Measurements from ENCODE around the gene UVRAG.

UVRAG gene

DNA sequence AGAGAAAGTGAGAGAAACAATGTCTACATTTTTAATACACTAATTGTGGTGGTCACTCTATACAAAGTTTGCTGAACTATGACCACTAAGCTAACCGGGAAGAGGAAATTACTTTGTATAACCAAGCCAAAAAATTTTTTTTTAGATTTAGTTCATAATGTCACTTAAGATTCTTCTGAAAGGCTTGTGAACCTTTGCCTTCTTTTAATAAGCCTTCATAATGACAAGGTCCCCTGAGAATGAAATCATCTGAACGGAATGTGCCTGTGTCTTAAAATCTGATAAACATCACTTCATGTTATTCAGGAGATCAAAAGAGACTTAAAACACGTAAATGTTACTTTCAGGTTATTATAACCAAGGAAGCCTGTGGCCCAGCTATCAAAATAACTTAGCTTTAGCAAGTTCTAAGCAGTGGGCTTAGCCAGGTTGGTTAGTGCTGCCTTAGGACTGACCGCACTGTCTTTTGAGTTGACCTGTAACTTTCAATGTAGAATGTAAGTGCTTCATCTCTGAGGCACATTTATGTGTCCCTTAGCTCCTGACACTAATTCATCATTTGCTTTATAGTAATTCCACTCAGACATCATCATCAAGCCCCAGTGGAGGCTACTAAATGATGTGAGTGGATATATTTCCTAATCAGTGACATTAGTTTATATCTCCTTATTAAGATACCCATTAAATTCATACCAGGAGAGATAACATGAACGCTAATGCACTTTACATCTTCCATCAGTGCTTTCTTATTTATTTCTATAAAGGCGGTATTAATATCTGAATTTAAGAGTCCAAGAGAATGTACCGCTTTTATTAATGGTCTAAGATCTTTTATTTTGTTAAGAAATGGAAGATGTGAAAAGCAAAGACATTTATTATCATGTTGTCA is 268.8 kb downstream of the UVRAG start:
- no peak for DNase-seq

DNA sequence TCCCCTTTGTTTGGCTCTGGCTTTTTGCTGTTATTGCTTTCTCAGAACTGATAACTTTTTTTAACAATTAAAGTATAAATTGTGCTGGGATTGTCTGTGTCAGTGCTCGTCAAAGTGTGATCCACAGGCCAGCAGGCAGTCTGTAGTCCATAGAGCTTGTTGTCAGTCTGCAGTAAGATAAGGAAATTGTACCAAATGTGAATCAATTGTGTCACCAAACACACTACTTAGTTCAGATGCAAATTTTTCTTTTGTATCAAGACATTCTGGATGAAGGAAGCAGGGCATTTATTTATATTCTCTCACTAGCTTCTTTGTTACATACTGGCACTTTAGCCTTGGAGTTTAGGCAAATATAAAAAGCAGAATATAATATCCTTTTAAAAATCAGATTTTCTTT is 270.3 kb downstream of the UVRAG start:
- no peak for DNase-seq

DNA sequence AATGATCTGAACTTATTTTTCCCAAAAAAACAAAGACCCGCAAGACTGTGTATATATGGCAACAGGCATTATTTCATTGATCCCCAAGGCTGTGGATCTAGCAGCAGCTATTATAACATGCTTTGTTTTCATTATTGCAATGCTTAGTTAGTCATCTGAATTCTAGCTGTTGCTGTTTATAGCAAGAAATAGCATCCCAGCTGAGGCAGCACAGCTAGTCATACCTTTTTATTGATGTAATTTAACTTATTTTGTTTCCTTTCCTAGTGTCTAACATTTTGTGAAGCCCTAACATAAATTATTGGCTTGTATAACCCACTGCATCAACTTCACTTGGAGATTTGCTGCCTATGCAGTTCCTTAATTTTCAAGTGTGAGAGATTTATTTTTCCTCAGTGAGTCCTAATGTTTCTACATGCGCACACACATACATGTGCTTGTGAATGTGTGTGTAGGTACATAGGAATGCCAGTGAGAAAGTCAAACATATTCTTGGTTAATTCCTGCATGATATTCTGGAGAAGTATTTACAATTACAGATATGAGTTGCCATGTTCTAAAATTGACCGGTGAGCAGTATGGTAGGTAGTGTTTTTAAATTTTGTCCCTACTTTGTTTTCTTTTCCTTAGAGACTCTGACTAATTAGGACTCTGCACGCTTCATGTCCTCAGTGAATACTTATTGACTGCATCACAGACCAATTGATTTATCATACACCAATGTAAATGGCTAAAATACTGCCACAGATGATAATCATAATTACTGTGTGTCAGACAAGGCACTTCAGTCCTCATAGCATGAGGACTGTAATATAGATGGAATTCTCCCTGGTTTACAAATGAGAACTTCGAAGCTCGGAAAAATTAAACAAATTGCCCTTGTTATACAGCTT is 272.0 kb downstream of the UVRAG start:
- DNase-seq = no peak

DNA sequence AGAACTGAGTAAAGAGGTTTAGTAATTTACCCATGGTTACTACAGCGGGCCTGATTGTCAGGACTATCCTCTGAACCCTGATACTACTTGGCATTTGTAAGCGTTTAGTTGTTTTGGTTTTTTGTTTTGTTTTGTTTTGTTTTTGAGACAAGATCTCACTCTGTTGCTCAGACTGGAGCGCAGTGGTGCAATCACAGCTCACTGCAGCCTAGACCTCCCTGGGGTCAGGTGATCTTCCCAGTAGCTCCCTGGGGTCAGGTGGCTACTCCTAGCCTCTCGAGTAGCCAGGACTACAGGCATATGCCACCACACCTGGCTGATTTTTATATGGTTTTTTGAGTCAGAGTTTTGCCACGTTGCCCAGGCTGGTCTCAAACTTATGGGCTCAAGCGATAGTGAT is 272.7 kb downstream of the UVRAG start:
- no peak for DNase-seq

DNA sequence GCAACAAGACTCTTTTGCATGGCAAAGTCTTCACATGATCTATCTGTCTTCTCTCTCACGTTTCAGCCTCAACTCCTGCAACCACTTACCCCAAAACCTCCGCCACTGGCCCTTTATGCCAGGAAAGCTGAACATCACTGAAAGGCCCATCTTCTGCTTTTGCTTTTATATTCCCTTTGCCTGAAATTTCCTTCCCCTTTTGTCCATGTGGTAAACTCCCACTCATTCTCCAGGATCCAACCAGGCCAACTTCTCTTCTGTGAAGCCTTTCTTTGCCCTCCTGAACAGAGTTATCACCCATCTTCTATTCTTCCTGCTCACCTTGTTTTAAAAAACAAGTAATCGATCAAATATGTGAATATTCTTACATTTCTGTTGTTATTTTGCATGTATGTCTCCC is 273.5 kb downstream of the UVRAG start:
- DNase-seq = no peak

DNA sequence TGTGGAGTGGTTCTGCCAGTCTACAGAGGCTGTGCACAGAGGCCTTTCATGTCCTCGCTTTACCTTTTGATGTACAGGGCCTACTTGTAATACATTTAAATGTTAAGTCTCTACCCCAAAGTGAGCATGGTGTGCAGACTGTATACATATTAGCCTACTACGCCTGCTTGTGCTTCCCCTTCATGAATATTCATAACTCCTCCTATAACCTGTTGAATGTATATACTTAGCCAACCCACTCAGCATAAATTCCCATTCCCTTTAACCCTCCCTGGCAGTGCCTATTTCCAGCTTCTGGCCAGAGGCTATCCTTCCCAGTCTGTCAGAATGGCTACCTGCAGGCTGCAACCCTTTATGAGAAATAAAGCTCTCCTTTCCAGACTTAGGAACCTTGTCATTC is 275.2 kb downstream of the UVRAG start:
- DNase-seq = no peak

DNA sequence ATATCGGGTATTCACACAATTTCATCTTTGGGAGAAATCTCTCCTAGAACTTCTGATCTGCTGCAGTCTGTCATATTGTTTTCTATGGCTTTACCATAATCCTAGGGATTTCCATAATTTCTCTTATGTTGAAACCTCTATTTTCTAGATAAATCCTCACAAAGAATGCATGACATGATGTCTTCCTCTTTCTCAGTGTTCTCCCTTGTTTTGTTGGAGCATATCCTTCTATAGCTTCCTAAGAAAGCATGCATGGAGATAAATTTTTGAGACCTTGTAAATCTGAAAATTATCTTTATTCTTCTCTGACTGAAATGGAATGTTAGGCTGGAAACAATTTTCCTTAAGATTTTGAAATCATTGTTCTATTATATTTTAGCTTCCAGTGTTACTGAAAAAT is 275.8 kb downstream of the UVRAG start:
- no peak for DNase-seq

DNA sequence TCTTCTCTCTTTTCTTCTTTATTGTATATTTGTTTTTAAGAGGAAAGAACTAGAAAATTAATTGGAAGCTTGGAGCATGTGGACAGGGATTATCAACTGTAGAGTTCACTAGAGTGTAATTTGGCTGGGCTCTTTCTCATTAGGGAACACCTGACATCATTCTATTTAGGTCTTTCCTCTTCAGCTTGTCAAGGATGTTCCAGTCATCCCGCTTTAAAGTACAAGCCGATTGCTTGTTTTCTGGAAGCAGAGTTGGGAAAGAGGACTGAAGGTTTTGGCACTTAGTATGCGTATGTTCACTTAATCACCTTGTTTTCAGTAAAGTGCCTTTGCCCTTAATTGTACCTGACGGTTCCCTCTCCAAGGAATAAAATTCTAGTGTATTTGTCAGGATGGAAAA is 279.7 kb downstream of the UVRAG start:
- DNase-seq = no peak

DNA sequence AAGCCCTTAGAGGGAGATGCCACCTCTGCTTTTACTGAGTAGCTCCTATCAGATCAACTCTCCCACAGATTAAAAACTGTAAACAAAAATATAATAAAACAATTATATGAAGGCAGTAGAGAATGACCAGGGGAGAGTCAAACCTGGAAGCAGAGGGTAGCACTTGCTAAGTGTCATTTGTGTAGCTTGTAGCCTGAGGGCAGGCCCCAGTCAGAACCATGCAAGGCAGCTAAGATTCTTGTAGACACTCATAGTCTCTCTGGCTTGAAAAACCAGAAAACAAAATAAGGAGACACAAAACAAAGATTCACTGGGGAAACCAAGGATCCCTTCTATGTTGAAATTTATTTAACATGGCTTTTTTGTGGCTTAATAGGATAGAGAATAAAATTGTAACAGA is 280.9 kb downstream of the UVRAG start:
- no peak for DNase-seq

DNA sequence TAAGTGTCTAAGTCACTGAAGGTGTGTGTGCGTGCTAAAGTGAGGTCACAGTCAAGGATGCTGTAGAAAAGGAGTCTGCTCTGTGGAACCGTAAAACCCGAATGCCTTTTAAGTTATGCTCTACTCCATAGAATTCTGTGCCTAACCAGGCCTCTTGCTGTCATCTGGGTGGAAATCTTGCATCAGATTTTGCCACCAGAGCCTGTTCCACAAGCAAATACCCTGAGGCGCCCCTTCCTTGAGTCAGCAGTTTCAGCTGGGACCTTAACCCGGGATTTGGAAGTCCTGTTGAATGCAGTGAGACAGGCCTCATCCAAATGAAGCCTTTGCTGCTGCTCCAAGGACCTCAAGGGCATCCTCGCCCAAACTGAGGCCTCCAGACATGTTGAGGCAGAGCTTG is 281.5 kb downstream of the UVRAG start:
- DNase-seq = no peak

DNA sequence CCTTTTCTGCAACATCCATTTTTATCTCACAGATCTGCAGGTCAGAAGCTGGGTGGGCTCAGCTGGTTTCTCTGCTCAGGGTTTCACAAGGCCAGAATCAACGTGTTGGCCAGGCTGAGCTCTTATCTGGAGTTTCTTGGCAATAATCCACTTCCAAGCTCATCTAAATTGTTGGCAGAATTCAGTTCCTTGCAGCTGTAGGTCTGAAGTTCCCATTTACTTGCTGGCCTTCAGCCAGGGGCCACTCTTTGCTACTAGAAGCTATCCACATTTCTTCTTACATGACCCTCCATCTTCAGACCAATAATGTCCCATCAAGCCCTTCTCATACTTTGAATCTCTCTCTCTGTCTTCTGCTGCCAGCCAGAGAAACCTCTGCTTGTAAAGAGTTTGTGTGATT is 287.8 kb downstream of the UVRAG start:
- DNase-seq = no peak

DNA sequence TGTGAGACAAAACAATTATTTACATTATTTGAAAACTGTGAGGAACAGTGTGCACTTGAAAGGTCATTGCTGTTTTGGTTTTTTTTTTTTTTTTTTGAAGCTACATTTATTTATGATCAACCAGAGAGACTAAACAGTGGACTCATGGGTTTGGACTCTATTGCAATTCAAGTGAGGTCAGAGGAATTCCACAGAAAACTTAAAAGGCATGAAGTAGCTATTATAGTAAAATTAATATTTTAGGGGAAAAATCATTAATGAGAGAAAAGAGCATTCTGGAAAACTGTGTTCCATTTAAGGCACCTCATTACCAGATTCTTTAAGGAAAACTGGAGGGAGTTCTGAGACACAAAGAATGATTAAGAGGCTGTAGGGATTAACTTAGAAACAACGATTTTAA is 288.4 kb downstream of the UVRAG start:
- DNase-seq = no peak

DNA sequence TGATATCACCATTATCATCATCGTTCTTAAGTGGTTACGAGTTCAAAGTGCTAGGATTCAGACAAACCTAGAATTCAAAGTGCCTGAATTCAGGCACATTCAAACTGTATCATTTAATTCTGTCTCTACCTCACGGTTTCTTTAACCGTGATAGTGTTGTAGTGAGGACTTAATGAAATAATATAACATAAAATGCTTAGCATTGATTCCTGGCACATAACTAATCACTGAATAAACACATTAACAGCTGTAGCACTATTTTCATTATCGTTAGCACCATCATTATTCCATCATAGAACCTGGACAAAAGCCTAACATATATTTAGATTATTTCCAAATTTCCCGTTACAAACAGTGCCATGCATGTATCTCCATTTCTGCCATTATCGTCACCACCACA is 289.3 kb downstream of the UVRAG start:
- no peak for DNase-seq

DNA sequence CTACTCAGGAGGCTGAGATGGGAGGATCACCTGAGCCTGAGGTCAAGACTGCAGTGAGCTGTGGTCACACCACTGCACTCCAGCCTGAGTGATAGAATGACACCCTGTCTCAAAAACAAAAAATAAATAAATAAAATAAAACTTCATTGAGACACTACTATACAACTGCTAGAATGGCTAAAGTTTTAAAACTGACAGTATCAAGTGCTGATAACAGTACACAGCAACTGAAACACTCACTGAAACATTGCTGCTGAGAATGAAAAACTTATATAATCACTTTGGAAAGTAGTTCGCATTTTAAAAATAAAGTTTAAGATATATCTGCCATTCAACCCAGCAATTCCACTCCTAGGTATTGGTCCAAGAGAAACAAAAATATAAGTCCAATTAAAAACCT is 290.6 kb downstream of the UVRAG start:
- DNase-seq = no peak

DNA sequence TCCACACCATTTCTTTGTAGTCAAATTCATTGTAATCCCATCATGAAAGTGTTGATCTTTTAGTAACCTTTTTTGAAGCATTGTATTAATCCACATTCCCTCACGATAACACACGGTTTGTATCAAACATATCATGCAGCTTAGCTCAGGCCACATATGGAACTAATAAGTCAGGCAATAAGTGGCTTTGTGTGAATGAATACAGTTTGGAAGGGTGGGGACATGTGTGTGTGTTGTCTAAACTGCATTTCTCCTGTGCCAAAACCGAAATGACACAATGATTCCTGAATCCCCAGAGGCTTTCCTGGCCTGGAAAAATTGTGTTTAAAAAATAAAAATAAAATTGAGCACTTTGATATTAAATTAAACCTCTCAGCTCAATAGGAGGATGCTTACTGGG is 293.0 kb downstream of the UVRAG start:
- DNase-seq = no peak

DNA sequence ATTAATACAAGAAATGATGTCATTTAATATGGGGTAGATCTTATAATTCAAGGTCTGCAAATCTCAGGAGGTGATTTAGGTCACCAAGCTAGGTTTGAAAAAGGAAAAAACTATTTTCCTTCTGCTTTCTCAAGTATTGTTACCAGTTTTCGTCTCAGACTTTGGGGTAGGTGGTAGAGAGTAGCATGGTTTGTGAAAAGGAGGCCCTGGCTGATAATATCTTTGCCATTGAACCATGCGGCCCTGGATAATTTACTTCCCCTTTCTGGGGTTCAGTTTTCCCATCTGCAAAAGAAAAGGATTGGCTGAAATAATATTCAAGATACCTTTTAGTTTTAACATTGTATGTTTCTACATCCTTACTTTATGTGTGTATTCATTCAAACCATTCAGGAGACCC is 299.2 kb downstream of the UVRAG start:
- no peak for DNase-seq

DNA sequence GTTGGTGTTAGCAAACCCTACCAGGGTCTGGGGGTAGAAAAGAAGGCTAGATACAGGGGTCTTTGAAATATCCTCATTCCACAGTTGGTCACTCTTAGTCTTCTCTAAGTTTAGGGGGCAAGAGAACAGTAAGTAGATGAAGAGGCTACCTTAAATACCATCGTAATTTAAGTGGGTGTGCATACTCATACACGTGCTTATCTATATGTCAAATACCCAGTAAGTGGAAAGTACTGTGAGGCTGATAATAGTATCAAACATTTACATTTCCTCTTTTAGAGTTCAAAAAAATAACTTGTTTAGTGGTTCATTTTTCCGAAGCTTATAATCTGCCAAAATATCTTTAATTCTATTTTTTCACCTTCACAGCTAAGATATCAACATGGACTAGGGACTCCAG is 300.5 kb downstream of the UVRAG start:
- DNase-seq = no peak

DNA sequence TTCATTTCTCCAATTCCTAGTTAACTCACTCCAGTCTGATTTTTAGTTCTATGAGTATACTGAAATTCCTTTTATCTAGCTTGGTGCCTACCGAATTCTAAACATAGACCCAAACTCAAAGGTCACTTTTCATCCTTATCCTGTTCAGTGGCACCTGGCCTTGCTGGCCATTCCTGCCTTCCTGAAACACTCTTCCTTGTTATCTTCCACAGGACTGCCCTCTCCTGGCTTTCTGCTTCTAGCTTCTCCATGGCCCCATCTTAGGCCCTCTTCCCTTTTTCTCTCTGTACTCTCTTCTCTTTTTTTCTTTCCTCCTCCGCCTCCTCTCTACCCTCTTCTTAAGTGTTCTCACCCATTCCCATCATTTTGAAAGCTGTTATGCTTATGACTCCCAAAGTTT is 304.0 kb downstream of the UVRAG start:
- no peak for DNase-seq

DNA sequence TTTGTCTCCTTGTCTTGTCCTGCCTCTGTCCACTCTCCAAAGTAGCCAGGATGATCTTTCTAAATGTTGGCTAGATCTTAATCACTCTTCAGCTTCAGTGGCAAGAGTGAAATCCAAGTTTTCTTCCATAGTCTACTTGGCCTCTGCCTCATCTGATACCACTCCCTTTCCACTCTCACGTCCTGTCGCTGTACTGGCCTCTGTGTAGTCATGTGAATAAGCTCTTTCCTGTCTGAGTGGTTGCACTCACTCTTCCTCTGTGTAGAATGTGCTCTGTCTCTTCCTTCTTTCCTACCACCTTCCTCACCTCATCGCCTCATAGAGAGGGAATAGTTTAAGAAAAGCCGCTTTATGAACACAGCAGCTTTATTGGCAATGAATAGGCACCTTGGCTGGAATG is 304.8 kb downstream of the UVRAG start:
- no peak for DNase-seq

DNA sequence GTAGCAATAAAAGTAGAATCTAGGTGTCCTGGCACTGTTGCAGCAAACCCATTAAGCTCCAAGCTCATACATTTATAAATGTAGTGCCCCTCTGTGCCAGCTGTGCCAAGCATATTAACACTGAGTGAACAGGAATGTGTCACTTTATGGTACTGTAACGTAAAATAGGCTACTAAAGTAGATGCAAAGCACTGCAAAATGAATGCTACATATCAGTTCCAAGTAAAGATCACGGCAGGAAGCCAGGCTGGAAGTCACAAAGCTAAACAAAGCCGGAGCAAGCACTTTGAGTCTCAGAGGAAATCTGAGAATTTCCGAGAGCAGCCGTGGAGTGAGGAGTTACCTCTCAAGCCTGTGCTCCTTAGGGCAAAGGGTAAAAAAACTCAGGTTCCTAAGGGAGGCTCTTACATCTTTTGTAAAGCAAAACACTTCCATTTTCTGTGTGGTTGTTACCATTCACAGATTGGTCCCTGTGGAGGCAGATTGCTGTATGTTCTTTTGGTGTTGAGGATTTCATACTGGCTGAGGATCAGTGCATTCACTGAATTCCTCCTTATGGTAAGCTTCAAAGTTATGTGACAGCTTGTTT is 305.6 kb downstream of the UVRAG start:
- DNase-seq = no peak

DNA sequence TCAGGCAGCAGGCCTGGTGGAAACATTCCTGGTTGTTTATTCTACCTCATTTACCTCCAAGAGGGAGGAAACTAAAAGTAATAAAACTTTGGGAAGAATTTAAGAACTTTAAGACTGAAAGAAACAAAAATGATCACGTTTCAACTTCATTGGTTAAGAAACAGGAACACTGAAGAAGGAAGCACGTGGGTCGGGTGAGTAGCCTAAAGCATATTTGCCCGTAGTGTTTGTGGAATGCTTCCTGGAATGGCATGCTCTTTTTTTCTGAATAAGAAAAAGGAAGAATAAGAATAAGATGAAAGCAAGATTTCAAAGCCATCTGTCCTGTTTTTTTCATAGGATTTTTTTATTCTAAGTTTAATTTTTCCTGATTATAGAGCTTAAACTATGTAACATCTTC is 308.2 kb downstream of the UVRAG start:
- DNase-seq = no peak

DNA sequence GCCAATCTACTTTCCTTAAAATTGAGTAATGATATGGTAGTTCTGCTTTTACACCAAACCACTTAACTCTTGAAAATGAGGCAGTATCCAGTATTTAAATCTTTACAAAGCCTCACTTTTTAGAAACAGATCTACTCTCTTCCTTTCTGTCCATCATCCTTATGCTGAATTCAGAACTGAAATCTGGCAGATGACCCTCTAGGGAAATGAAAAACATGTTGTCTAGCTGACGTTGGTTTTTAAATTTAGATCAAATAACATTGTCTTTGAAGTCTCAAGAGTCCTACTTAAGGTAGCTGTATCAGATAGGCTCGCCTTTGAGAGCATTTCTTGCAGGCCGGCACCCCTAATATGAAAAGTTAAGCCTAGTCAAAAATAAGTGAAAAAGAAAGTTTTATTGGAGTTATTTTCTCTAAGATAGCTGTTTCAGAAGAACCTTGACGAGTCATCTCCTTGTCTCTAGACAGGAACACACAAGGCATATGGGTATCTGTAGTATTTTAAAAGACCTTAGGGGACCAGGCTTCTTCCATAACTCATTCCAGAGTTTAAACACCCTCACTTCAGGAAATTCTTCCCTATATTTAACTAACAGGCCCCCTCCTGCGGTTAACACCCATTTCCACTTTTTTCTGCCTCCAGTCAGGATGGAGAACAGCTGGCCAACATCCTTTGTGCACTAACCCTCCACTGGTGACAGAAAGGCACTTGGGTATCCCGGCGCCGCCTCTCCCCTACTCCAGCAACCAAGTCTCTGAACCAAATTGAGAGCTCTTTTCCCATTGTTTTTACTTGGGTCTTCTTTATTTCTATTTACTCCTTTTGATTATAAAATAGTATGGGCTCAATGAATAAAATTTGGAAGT is 310.1 kb downstream of the UVRAG start:
- DNase-seq = no peak

DNA sequence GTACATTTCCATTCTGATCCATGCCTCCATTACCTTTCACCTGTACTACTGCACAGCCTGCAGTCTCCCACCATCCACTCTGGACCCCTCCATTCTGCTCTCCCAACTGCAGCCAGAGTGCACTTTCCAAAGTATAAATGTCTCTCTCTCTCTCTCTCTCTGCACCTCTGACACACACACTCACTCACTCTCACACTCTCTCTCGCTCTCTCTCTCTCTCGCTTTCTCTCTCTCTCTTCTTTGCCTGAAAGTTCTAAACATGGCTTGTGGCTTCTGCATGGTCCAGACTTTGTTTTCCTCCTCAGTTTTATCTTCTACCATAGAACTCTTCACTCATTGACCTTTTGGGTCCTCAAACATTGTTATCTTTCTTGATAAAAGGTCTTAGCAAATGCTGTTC is 314.7 kb downstream of the UVRAG start:
- no peak for DNase-seq

All from activated T-cell treated with anti-CD3 and anti-CD28 coated beads, Interleukin-2, amount 50 U/mL, for 48 hours (primary cell).